GM21447 (cell line): ENCODE results near the gene UBAC2.
A peak's percentile ranks its signal among the peaks of the same experiment; 100 is the strongest.

Source experiments
- ATAC-seq: cut with Tn5 transposase; IDR thresholded peaks from one replicate; pipeline ENCODE4 v1.9.1; 2021; ENCODE audit not compliant: unreplicated experiment

UBAC2 gene

GRCh38 chr13:99289674-99290337 is 89.2 kb downstream of the UBAC2 start:
- no peak for ATAC-seq

- no peak for ATAC-seq
Measured at GRCh38 chr13:99290894-99291293, 90.2 kb downstream of the UBAC2 start.

DNA sequence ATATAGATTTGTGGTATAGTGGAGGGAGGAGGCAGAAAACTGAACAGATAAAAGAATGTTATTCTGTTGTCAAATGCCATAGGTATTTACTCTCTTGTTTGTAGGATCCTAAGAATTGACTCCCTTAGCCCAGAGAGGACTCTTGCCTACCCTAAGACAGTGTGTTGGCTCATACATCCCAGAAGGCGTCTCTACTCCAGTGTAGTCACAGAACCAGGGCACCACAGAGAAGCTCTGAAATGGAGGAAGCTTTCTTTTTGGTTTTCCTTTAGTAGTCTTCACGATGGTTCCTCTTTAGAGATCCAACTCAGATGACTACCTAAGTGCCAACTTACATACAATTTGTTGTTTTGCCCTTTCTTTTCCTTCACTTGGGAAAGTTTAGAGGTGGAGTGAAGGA is 92.5 kb downstream of the UBAC2 start:
- no peak for ATAC-seq

- ATAC-seq, result no peak
Measured at GRCh38 chr13:99294198-99294597, 93.5 kb downstream of the UBAC2 start.

GRCh38 chr13:99294958-99295357 is 94.3 kb downstream of the UBAC2 start:
- ATAC-seq, result no peak

- ATAC-seq, result no peak
Measured at GRCh38 chr13:99295488-99296252, 95.0 kb downstream of the UBAC2 start.

- peak; percentile 53 for ATAC-seq
Measured at GRCh38 chr13:99296398-99296797, 95.7 kb downstream of the UBAC2 start.

DNA sequence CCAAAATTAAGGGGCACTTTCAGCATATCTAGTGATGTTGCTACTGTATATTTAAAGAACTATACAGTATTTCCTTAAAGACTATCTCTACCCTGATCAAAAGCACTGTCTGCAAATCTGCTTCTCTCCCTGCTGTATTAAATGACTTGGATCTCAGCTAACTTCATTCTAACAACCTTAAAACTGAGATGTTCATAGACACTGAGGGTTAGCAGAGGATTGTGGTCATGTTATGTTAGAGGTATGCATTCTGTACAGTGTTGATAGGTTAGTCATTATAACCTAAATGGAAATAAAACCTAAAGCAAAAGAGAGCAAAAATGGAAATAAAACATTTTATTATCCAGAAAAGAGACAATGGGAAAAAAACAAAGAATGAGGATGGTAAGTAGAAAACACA is 96.7 kb downstream of the UBAC2 start:
- no peak for ATAC-seq

GRCh38 chr13:99298056-99298455 is 97.4 kb downstream of the UBAC2 start:
- peak; percentile 24 for ATAC-seq

DNA sequence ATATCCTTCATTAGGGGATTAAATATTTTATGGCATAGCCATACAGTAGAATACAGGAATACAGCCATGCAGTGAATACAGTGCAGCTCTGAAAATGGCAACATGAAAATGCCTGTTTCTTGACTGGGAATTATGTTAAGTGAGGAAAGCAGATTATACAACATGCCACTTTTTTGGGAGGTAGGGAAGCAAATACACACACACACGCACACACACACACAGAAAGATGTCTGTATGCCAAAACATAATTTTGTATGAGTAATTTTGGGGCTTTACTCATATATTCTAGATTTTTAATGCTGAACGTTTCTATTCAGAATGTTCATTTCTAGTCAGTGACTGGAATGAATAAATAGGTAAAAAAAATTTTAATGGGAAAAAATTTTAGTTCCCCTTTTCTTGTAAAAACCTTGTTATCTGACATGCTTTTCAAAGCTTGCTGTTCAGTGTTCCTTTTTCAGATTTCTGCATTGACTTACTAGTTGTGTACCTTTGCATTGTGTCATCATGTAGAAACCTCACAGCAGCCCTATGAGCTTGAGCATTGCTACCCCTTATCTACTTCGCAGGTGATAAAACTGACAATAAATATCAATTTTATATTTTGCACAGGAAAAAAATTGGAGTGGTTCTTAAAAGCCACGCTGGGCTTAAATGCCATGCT is 98.7 kb downstream of the UBAC2 start:
- ATAC-seq, result no peak

DNA sequence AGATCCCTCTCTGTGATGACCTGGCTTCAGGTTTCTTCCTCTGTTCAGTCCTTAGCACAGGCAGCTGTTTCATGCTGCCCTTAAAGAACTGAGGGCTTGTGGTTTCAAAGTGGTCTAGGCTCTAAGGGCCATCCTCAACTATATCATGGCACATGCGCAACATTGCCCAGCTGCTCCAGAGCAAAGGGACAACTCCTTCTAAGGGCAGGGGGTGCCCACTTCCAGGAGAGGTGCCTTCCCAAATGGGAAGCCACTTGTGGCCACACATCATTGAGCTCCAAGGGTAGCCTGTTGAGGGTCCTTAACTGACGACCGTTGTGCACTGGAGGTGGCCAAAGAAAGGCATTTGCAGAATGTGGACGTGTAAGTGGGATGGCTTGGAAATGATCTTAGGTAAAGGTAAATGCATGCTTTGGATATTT is 99.3 kb downstream of the UBAC2 start:
- no peak for ATAC-seq

DNA sequence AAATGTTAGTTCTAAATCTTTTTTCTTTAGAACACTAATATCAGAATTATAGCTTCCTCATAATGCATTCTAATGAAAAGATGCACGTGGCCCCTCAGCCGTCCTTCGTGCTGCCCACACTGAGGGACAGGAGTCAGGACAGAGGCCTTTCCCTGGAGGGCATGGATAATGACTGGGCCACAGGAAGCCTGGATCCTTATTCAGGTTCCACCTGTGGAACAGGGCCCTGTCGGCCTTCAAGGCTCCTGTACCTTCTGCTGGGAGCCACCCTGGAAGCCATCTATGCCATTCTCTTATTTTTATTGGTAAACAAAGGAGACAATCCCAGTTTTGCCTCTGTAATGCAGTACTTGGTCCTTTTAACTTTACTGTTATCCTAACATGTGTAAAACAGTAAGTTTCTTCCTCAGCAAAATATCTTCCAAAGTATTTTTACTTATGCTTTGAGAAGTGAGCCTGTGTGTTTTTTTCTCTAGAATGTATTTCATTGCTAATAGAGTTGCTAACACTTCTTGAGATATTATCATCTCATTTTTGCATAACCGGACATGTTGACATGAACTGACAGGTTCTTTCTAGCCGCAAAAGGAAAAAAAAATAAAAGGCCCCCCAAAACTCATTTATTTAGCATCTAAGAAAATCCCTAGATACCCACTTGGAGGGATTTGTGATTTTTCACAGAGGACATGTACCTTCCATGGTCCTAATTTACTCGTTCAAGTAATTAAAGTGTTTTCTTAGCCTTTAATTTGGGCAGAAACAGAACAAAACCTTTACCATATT is 100.6 kb downstream of the UBAC2 start:
- no peak for ATAC-seq

DNA sequence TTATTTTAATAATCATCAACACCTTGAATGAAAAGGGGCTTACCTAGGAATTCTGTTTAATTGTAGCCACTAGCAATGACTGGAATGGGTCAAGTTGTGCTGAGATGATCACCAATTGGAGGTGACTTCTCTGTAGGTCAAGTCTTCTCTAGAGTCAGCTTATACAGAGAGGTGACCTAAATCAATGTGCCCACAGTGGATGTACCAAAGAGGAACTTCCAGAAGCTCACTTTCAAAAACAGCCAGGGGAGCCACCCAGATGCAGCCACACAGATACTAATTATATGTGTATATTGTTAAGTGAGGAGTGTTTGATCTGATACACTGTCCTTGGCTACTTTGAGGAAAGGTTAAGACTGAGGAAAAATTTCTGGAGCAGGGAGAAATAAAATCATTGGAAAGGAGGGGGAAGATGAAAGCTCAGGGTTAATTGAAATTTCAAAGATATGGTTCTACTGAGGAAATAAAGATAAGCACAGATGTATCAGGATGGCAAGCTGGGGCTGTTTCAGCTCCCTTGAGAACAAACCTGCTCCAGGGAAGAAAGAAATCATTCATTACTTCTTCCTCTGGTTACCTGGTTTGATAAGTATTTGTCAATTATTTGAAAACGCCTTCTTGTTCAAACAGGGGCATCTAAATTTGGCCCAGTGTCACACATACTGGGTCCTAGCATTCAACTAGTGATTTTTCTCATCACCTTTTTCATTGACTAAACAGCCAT is 101.4 kb downstream of the UBAC2 start:
- peak; percentile 29 for ATAC-seq

DNA sequence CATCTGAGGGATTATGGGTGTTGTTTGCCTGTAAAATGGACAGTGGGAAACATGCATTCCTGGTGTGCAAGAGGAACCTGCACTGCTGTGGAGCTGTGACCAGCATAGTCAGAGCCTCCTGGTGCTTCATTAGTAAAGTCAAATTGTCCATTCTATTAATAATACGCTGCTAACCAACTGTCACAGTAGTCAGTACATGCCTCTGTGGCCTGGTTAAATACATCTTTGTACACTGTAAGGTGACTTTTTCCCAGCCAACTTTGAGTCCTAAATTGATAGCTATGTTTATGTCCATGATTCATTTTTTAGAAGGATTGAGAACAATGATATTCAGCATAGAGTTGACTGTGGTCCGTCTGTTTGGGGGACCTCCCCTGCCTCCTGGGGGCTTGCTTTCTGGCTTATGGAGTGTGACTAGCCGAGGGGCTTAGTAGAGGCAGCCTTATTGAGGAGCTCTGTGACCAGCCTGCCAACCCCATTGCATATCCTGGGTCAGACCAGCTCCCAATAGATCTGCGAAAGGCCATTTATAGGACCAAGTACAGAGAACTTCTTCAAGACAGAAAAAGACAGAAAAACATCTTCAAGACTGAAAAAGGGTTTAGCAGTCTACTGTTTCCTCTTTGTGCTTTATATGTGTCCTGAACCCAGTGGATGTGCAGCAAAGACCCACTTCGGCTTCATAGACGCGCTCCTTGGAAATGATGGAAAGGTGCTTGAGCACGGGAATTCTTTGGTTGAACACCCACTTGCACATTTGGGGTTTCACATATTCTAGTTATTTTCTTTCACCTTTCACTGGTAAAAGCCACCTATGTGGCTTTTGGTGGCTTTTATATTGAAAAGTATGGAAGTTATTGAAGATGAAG is 102.2 kb downstream of the UBAC2 start:
- no peak for ATAC-seq

- ATAC-seq, result no peak
Measured at GRCh38 chr13:99303863-99304521, 103.3 kb downstream of the UBAC2 start.

GRCh38 chr13:99304541-99304940 is 103.9 kb downstream of the UBAC2 start:
- no peak for ATAC-seq

GRCh38 chr13:99305158-99305557 is 104.5 kb downstream of the UBAC2 start:
- ATAC-seq, result no peak

- ATAC-seq, result no peak
Measured at GRCh38 chr13:99305566-99305965, 104.9 kb downstream of the UBAC2 start.

- peak; percentile 60 for ATAC-seq
Measured at GRCh38 chr13:99307247-99307646, 106.6 kb downstream of the UBAC2 start, which contains the start of gene GPR183. Gene GPR183, minus strand, starts transcription at chr13:99307399. Its CDS starts 11,254 bp downstream, at chr13:99296145.
